GM06990 (cell line): ENCODE measurements around the gene GRK6.

ENCODE experiments used
- DNase-seq: peaks from one replicate; pipeline ENCODE4 v3.0.0-alpha.2; 2011; ENCODE audit not compliant: insufficient read length; ENCODE audit errors: extremely low read depth
- H3K27me3 ChIP-seq: replicated peaks from 2 replicates; pipeline ENCODE4 v1.6.0; 2011; ENCODE audit warnings: low read length; ENCODE audit not compliant: control insufficient read depth, insufficient read depth
- H3K36me3 ChIP-seq: 2 replicates; pipeline ENCODE4 v1.5.1; 2011; ENCODE audit warnings: low read length; ENCODE audit not compliant: control insufficient read depth, insufficient read depth
- H3K4me3 ChIP-seq: replicated peaks from 2 replicates; pipeline ENCODE4 v1.5.1; 2011; ENCODE audit warnings: low read depth, mild to moderate bottlenecking, control low read depth, low read length
- CTCF ChIP-seq: IDR thresholded peaks from 2 replicates; pipeline ENCODE4 v1.5.1; 2011; ENCODE audit warnings: low read length, control low read depth, mild to moderate bottlenecking, inconsistent platforms; ENCODE audit not compliant: insufficient read depth, poor library complexity, severe bottlenecking

The GRK6 gene

GRCh38 chr5:177434437-177434836 is 8.0 kb downstream of the GRK6 start:
- Histone ChIP-seq H3K4me3 (no peak overlapping the region), H3K27me3 (no peaks in the 10 kb centered on the region), H3K36me3 (peaks cover 54% of the 10 kb centered on the region)
- TF ChIP-seq CTCF: no peak
- DNase-seq: no peak

- H3K4me3 ChIP-seq: no peak overlapping the region
- DNase-seq: no peak
- H3K27me3 ChIP-seq: no peaks in the 10 kb centered on the region
- no peak for TF ChIP-seq CTCF
- peaks cover 55% of the 10 kb centered on the region for H3K36me3 ChIP-seq
These were observed 8.7 kb downstream of the GRK6 start for GRCh38 chr5:177434942-177435738.

- no peak for TF ChIP-seq CTCF
- Histone ChIP-seq H3K4me3 (no peak overlapping the region), H3K36me3 (peaks cover 61% of the 10 kb centered on the region), H3K27me3 (no peaks in the 10 kb centered on the region)
- peak; percentile 17 for DNase-seq
These were observed 9.5 kb downstream of the GRK6 start for GRCh38 chr5:177435847-177436536.

- Histone ChIP-seq H3K4me3 (no peak overlapping the region), H3K27me3 (no peaks in the 10 kb centered on the region), H3K36me3 (peaks cover 65% of the 10 kb centered on the region)
- no peak for TF ChIP-seq CTCF
- no peak for DNase-seq
These were observed 11.1 kb downstream of the GRK6 start for GRCh38 chr5:177437623-177438022.

GRCh38 chr5:177438468-177438867 is 12.0 kb downstream of the GRK6 start:
- no peak for TF ChIP-seq CTCF
- H3K27me3 ChIP-seq: no peaks in the 10 kb centered on the region
- H3K36me3 ChIP-seq: peaks cover 58% of the 10 kb centered on the region
- no peak for DNase-seq
- no peak overlapping the region for H3K4me3 ChIP-seq
